Choroid plexus epithelial cell (primary cell): ENCODE data around the gene SP2.

Source experiments
- DNase-seq: peaks from one replicate; pipeline ENCODE4 v3.0.0-alpha.2; 2010; ENCODE audit warnings: low read depth
- H3K4me3 ChIP-seq: 2 replicates; pipeline ENCODE4 v1.5.1; 2011; ENCODE audit warnings: low read depth, mild to moderate bottlenecking, control low read depth, low read length, moderate library complexity
- CTCF ChIP-seq: conservative IDR thresholded peaks from 2 replicates; pipeline ENCODE4 v1.5.1; 2011; ENCODE audit warnings: low read depth, mild to moderate bottlenecking, control low read depth, inconsistent platforms, low read length, moderate library complexity

SP2 gene

GRCh38 chr17:47895856-47896671, at the start of gene SP2:
TSS of gene SP2 (plus strand) at chr17:47896236. CDS start at chr17:47896287, 51 bp downstream.
- DNase-seq = peak; percentile 100
- TF ChIP-seq CTCF = no peak
- H3K4me3 ChIP-seq = peak within 1 kb of the TSS; percentile 96

GRCh38 chr17:47846716-47847340, 49.2 kb upstream of the SP2 start:
- no peak overlapping the region for H3K4me3 ChIP-seq

GRCh38 chr17:47847341-47848197, 48.5 kb upstream of the SP2 start:
- TF ChIP-seq CTCF = peak; percentile 51
- no peak overlapping the region for H3K4me3 ChIP-seq
- peak; percentile 45 for DNase-seq

More at GRCh38 chr17:47846716-47847340, 49.2 kb upstream of the SP2 start:
- no peak for DNase-seq
- no peak for TF ChIP-seq CTCF

GRCh38 chr17:47848198-47848513, 47.9 kb upstream of the SP2 start:
- TF ChIP-seq CTCF = no peak
- H3K4me3 ChIP-seq = no peak overlapping the region
- no peak for DNase-seq

- H3K4me3 ChIP-seq = no peak overlapping the region
- no peak for DNase-seq
- no peak for TF ChIP-seq CTCF
These were observed 45.7 kb upstream of the SP2 start for GRCh38 chr17:47850373-47850691.

- H3K4me3 ChIP-seq = no peak within 1 kb of the TSS
- peak; percentile 34 for DNase-seq
- TF ChIP-seq CTCF = no peak
These were observed 45.1 kb upstream of the SP2 start, which contains the start of gene SP6 for GRCh38 chr17:47850692-47851573. TSS of gene SP6 (minus strand) at chr17:47851163. CDS start at chr17:47848429, 2,734 bp downstream.
